Kidney (tissue), 14 donors: ENCODE measurements around the gene QSOX1. TPM values are rescaled to one million over a fixed set of nuclear protein-coding genes. Genes with fewer than 3 reads are reported as not detected.

ENCODE experiments used
- DNase-seq, 5 donors: peaks; one replicate each; pipeline ENCODE4 v3.0.0-alpha.2; 2013 to 2020
- FAIRE-seq: peaks from 2 replicates; lab custom pipeline; 2012; peaks lifted over from hg19 to GRCh38; lab: Jason Lieb, UNC
- H3K27ac ChIP-seq, 2 donors: one replicate each; pipeline ENCODE4 v1.7.0; 2013; ENCODE audit warnings: low read depth in 2 of 2, low read length in 2 of 2, inconsistent platforms in 1 of 2
- H3K27me3 ChIP-seq: one replicate; pipeline ENCODE4 v1.7.1; 2013; ENCODE audit warnings: low read length, inconsistent platforms; ENCODE audit not compliant: control insufficient read depth, insufficient read depth
- H3K36me3 ChIP-seq, 3 donors: one replicate each; pipeline versions ENCODE4 v1.7.0 to v1.7.1; 2013; ENCODE audit warnings: low read length in 3 of 3, control low read depth in 1 of 3, inconsistent platforms in 1 of 3; ENCODE audit not compliant: insufficient read depth in 3 of 3, control insufficient read depth in 2 of 3
- H3K4me1 ChIP-seq, 3 donors: one replicate each; pipeline versions ENCODE4 v1.7.0 to v1.7.1; 2013; ENCODE audit warnings: low read length in 3 of 3, inconsistent platforms in 1 of 3, low read depth in 1 of 3; ENCODE audit not compliant: control insufficient read depth in 2 of 3, insufficient read depth in 2 of 3
- H3K4me3 ChIP-seq, 3 donors: one replicate each; pipeline versions ENCODE4 v1.7.0 to v1.8.1; 2013; ENCODE audit warnings: low read length in 3 of 3, control low read depth in 1 of 3, inconsistent platforms in 1 of 3
- H3K9ac ChIP-seq, 3 donors: one replicate each; pipeline versions ENCODE4 v1.7.0 to v1.7.1; 2013; ENCODE audit warnings: low read length in 3 of 3, control low read depth in 1 of 3, inconsistent platforms in 1 of 3
- H3K9me3 ChIP-seq, 3 donors: one replicate each; pipeline versions ENCODE4 v1.7.0 to v1.7.1; 2013; ENCODE audit warnings: low read length in 3 of 3, control low read depth in 1 of 3, inconsistent platforms in 1 of 3; ENCODE audit not compliant: control insufficient read depth in 2 of 3, insufficient read depth in 1 of 3
- CTCF ChIP-seq: IDR thresholded peaks from 3 replicates; pipeline ENCODE4 v1.5.1; 2012; ENCODE audit warnings: mild to moderate bottlenecking, moderate library complexity, borderline replicate concordance; ENCODE audit not compliant: insufficient read depth; ENCODE audit errors: extremely low read depth
- intact Hi-C: fragments of 100-400 bp; cut with DNase I; formaldehyde crosslinking; loops from one replicate; pipeline ENCODE4 v1.11.1; 2022
- polyA plus RNA-seq: library from polyadenylated mRNA; stranded (reverse); fragments of 350-450 nt; fragmentation: Illumina TruSeq; extraction: RNeasy Lipid Tissue Mini Kit (QIAGEN cat#74804); gene quantifications from one replicate; pipeline ENCODE4 v1.2.3, GENCODE V29; 2014; ENCODE audit warnings: low read depth, low replicate concordance; ENCODE audit not compliant: insufficient read depth
- total RNA-seq: library from RNA; stranded (reverse); fragmentation: NEBNext Ultra II Directional; extraction: Animal tissue kit (Norgen Biotek cat#: 25700); gene quantifications from one replicate; pipeline ENCODE4 v1.2.1, GENCODE V29; 2021
- donor health status: control.
- donor health status: control.
- donor health status: control.
- donor health status: control.
- donor health status: control.
- donor health status: DM: yes; HTN: yes; CAD: no.
- donor health status: Normal renal cell carcinoma (clear cell type).

Gene QSOX1
- total and polyA plus RNA-seq, 2 donors from 2014 or later = 94.5 to 111 TPM

GRCh38 chr1:180187626-180188025 lies 33.0 kb downstream of the QSOX1 start:
- DNase-seq (no peak), FAIRE-seq (no peak)
- no peak overlapping the region for H3K4me3 ChIP-seq
- H3K9me3 ChIP-seq = no peaks in the 10 kb centered on the region
- intact Hi-C loops = no loop called here
- TF ChIP-seq CTCF = no peak
- no peak overlapping the region for H3K9ac ChIP-seq
- H3K4me1 ChIP-seq = no peaks in the 10 kb centered on the region
- H3K36me3 ChIP-seq = peaks cover 0 to 10% (median 9%) of the 10 kb centered on the region in 3 donors
- no peak overlapping the region for H3K27ac ChIP-seq
- H3K27me3 ChIP-seq = no peaks in the 10 kb centered on the region

DNA sequence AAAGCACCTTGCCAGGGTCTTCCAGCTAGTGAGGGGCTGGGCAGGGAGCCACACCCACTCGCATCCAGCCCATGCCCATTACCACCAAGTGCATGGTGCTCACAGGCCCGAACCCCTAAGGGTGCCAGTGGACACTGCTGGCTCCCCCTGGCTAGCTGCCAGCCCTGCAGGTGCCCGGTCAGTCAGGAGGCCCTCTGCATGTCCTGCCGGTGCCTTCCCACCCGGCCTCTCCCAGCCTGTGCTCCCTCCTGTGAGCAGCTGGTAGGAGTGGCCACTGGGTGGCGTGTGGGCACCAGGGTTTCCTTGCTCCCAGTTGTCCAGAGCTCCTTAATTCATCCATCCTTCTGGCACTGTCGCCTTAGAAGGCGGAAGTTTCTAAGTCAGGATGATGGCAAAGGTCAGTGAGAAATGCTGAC lies 33.4 kb downstream of the QSOX1 start:
- Histone ChIP-seq H3K27ac (no peak overlapping the region), H3K4me1 (no peaks in the 10 kb centered on the region), H3K36me3 (peaks cover 0 to 10% (median 9%) of the 10 kb centered on the region in 3 donors), H3K4me3 (no peak overlapping the region), H3K27me3 (no peaks in the 10 kb centered on the region), H3K9ac (no peak overlapping the region), H3K9me3 (no peaks in the 10 kb centered on the region)
- intact Hi-C loops = no loop called here
- DNase-seq = peak in 4 of 5 donors; percentile 75 to 89 (median 80)
- peak; percentile 79 for TF ChIP-seq CTCF
- no peak for FAIRE-seq

DNA sequence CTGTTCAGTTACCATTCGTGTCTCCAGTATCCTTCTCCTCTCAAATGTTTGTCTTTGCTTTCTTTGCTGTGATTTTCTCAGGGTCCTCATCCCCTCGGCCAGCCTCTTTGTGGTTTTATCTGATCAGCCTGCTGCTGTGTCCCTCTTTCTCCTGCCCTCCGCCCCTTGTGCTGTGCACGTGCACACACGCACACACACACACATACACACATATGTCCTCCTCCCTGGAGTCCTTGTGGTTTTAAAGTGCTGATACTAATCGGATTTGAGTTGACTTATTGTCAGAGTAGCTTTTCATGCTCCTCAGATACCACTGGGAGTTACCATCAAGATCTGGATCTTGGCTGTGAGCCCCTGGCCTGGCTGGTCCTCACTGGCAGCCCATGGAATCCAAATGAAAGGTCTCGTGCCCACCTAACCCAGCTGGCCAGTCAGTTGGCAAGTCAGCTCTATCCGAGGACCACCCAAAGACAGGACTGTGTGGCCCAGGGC lies 34.1 kb downstream of the QSOX1 start:
- Histone ChIP-seq H3K36me3 (peaks cover 0 to 10% (median 9%) of the 10 kb centered on the region in 3 donors), H3K4me1 (no peaks in the 10 kb centered on the region), H3K27ac (no peak overlapping the region), H3K4me3 (no peak overlapping the region), H3K9ac (no peak overlapping the region), H3K27me3 (no peaks in the 10 kb centered on the region), H3K9me3 (no peaks in the 10 kb centered on the region)
- intact Hi-C loops = no loop called here
- FAIRE-seq = no peak
- no peak for TF ChIP-seq CTCF
- DNase-seq = no peak

DNA sequence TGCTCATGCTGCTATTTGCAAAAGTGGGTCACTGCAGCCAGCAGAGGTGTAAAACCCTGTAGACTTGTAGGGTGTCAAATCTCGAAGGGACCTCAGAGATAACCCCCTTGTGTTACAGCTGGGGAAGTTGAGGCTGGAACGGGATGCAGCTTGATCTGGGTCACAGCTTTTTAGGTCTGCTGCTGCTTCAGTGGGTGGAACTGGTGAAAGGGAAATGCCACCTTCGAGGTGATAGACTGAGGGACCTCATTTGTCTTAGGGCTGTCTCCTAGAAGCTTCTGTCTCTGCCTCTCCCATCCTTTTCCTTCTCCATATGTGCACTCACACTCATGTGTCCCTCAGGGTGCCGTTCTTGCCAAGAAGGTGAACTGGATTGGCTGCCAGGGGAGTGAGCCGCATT lies 35.4 kb downstream of the QSOX1 start:
- no peaks in the 10 kb centered on the region for H3K9me3 ChIP-seq
- H3K4me3 ChIP-seq = no peak overlapping the region
- no peak overlapping the region for H3K9ac ChIP-seq
- H3K4me1 ChIP-seq = no peaks in the 10 kb centered on the region
- no peaks in the 10 kb centered on the region for H3K27me3 ChIP-seq
- FAIRE-seq (no peak), DNase-seq (no peak)
- TF ChIP-seq CTCF = no peak
- no peak overlapping the region for H3K27ac ChIP-seq
- intact Hi-C loops = no loop called here
- peaks cover 0 to 10% (median 4%) of the 10 kb centered on the region in 3 donors for H3K36me3 ChIP-seq
